Inflammatory macrophage (primary cell): Measurements from ENCODE around the gene FBXL17.
"Not testable (repeated sequence)": the region's sequence is repeated elsewhere in the genome, so short reads cannot be mapped to it uniquely, and the experiment has no call there.

Source experiments
- DNase-seq, 2 donors: peaks; one replicate each; pipeline ENCODE4 v3.0.0-alpha.2; 2020 to 2022

Gene FBXL17

DNA sequence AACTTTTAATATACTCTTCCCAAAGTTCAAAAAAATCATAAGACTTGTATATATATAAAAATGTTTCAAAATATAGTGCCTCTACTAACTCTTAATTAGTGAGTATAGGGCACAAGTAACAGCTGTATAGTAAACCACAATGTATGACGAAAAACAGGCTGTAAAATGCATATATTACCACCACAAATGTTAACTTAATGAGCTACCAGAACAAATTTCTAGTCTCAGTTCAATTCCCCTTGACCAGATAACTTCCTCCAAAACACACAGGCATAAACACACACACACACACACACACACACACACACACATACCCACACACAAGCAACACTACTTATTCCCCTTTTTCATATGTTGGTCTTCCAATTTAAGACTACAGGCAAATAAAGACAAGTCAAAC, 78.8 kb downstream of the FBXL17 start:
- DNase-seq, result peak; percentile 40 to 66

DNA sequence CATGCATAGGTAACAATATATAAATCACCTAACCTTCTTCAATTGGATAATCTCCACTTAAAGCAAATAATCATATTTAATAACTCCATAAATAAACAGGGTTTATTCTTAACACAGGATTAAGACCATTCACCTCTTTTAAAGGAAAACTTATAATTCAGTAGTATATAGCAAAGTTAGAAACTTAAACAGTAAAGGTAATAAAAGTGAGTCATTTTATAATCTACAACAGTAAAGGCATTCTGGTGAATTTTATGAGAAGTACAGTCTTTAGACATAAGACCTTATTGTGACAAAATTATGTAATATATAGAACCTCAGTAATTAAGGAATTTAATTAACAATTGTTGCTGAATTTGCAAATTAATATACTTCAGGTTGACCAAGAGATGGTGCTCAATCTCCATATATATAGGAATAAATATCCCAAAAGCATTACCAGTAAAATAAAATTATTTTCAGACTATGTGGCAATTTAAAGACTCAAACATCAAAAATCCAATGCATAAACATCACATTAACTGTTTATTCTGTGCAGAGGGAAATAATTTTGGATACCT, 84.8 kb downstream of the FBXL17 start:
- no peak for DNase-seq

DNA sequence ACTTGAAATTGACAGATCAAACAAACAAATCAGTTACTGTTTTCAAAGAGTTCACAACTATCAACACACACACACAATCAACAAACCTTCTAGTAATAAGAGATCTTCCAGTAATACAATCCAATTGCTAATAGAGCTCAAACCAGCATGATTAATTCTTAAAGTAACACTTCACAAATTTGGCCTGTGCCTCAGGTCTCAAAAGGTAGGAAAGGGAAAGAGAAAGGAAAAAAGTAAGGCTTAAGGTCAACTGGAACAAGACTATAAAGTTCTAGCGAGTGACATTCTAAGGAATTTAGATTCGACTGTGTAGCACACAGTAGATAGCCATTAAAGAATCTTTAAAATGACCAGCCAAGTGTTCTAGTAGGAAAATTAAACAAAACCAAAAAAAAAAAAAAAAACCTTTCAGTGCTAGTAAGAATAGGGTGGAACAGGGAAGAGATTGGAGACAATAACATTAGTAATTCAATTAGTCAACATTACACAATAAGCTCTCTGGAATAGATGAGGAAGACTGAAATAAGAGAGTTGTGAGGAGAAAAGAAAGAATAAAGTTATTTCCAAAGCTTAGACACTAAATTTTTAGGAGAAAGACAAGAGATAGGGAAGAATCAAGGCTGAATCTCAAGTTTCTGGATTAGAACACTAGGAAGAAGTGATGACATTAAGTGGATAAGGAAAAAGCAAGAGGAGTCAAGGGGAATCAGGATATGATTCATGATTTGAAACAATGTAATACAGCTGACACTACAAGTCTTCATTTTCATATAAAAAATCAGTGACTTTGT, 86.1 kb downstream of the FBXL17 start:
- no peak for DNase-seq

DNA sequence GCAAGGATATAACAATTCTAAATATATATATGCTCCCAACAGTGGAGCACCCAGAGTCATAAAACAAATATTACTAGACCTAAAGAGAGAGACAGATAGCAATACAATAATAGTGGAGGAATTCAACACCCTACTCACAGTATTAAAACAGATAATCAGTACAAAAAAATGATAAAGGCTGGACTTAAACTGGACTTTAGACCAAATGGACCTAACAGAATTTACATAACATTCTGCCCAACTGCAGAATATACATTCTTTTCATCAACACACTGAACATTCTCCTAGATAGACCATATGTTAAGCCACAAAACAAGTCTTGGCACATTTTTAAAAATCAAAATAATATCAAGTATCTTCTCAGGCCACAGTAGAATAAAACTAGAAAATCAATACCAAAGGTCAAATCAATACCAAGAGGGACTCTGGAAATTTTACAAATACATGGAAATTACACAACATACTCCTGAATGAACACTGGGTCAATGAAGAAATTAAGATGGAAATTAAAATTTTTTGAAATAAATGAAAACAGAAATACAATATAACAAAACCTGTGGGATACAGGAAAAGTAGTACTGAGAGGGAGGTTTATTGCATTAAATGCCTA, 100.8 kb downstream of the FBXL17 start:
- no peak for DNase-seq

DNA sequence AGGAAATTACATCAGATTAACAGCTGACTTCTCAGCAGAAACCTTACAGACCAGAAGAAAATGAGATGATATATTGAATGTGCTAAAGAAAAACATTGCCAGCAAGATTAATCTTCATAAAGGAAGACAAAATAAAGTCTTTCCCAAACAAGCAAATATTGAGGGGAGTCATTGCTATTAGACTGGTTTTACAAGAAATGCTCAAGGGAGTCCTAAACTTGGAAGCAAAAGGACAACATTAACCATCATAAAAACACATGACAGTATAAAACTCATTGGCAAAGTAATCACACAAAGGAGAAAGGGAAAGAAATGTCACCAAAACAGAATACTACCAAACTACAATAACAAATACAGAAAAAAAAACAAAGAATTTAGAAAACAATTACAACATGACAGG, 101.7 kb downstream of the FBXL17 start:
- DNase-seq, result no peak

DNA sequence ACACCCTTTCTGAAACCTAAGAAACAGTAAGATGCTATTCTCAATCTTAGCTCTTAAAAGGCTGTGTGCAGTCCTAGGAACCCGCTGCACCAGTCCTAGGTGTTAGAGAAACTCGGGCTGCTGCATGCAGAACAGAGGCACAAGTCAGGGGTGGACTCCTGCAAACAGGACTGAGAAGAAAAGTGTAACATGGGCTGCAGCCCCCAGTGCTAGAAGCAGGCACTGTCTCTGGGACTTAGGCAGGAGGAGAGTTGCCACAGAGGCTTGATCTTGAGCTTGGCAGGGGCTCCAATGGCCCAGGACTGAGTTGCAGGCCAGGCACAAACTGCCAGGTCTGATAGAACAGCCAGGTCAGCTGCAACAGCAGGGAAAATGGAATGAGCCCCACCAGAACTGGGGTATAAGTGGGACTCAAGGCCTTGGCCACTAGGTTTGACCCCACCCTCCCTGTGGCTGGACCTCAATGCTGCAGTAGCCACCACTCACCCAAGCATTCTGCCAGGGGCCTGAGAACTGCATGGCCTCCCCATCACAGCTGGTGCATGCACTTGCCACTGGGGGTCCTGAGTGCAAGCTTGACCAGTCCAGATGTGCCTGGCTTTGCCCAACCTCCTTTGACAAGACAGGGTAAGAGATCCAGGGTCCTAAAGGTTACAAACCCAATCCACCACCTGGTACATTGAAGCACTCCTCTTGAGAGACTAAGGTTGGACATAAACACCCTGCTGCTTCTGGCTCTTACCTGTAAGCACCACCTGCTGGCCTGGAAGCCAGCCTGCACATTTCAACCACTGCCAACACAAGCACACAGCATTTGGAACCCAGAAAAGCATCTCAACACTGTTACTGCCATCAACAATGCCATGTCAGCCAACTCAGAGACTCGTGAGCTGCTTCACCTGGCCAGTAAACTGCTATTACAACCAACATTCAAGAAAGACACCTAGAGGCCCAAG, 103.3 kb downstream of the FBXL17 start:
- DNase-seq, result no peak

DNA sequence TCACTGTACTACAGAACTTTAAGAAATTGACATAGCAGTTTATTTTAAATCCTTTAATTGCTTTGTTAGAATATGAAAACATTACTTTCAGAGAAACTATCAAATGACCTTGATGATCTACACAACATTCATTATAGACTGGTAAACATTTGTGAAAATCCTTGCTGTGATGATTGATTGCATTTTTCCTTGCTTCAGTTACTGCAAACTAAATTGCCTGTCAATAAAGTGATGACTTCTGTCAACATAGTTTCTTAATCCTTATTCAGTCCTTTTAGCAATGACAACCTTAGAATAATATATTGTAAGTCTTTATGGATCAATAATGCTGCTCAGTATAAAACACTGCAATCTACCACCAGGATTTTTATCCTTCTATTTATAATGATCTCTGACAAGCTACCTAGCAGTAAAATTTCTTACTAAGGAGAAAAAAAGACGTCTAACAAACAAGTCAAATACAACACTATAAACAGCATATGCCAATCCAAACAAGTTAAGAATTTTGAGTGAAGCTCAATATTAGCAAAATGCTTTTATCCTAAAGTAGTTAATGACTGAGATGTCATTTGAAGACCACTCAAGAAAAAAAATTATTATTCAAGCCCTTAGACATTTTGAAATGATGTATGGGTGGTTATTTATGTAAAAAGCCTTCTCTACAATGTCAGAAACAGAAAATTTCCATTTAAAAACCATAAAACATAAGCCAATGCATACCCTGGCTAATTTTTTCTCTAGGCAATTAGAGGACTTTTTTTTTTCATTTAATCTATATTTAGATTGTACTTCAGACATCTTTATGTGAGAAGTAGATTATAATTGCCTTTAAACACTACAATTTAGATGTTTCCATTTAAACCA, 105.5 kb downstream of the FBXL17 start:
- DNase-seq, result no peak

DNA sequence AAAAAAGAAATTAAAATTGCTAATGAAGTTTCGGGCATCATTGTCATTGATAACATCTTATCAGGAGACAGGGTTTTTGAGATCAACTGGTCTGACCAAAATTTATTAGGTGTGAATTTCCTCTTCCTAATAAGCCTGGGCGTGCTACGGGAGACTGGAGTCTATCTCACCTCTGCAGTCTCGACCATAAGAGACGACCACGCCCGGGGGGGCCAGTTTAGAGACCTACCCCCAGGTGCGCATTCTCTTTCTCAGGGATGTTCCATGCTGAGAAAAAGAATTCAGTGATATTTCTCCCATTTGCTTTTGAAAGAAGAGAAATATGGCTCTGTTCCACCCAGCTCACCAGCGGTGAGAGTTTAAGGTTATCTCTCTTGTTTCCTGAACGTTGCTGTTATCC, 107.8 kb downstream of the FBXL17 start:
- not testable (repeated sequence) for DNase-seq

DNA sequence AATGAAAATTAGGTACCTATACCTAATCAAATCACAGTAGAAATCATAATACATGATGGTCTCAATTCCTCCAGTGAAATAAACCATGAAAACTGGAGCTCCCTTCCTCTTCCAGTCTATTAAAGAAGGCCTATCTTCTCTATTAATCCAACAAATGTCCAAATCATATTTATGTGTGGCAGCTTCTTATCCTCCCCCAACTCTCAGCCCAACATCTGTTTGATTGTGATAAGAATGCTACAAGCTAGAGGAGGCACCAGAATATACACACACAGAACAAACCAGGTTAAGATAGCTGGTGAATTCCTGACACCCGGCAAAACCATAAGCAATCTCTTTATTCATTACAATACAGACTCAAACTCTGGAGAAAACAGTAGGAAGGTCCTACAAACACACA, 110.8 kb downstream of the FBXL17 start:
- DNase-seq, result no peak

DNA sequence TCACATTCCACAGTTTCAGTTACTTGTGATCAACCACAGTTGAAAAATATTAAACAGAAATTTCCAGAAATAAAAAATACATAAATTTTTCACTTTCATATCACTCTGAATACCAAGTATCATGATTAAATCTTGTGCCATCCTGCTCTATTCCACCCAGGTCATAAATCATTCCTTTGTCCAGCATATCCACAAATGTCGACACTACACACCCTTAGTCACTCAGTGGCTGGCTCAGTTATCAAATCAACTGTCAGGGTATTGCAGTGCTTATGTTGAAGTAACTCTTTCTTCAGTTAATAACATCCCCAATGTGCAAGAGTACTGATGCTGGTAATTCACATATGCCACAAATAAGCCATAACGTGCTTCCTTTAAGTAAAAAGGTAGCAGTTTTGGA, 115.7 kb downstream of the FBXL17 start:
- DNase-seq, result no peak

DNA sequence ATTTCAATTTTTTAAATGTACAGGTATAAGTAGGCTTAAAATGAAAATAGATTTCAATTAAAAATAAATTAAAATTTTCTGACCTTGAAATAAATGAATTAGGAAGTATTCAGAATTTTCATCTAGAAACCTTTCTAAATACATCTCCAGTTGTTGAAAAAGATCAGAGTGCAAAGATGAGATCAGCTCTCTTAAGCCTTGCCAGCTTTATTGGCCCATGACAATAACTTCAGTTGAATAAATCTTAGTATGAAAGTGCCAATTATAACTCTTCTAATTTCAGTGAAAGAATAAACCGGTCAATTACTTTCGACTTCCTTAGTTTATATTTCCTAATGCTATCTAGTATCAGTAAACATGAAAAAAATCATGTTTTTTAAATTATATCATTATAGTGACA, 117.4 kb downstream of the FBXL17 start:
- no peak for DNase-seq

DNA sequence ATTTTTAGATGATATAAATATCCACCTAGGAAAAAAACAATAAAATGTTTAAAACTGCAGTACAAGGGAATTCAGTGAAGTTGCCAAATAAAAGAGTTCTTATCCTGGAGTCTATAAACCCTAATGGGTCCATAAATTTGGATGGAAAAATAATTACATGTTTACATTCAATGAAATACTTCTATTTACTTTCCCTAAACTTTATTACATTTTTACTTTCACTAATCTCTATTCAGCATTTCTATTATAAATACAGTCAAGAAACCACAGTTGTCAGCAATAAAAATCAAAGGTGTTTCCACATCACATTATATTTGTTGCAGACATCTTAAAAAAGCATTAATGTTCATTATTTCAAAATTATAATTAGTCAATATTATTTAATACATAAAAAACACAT, 118.6 kb downstream of the FBXL17 start:
- no peak for DNase-seq

DNA sequence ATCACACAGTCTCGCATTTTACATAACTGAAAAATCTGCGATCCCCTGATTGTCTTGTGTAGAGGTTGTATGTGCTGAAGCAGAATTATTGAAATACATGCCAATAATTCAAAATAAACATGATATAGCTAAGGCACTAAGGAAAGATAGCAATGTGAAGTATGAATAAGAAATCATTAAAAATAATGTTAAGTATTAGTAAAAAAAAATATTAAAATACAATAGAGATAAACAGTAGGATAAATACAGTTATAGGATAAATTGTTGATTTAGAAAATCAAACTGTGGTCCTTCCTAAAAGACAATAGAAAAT, 121.1 kb downstream of the FBXL17 start:
- DNase-seq, result no peak

DNA sequence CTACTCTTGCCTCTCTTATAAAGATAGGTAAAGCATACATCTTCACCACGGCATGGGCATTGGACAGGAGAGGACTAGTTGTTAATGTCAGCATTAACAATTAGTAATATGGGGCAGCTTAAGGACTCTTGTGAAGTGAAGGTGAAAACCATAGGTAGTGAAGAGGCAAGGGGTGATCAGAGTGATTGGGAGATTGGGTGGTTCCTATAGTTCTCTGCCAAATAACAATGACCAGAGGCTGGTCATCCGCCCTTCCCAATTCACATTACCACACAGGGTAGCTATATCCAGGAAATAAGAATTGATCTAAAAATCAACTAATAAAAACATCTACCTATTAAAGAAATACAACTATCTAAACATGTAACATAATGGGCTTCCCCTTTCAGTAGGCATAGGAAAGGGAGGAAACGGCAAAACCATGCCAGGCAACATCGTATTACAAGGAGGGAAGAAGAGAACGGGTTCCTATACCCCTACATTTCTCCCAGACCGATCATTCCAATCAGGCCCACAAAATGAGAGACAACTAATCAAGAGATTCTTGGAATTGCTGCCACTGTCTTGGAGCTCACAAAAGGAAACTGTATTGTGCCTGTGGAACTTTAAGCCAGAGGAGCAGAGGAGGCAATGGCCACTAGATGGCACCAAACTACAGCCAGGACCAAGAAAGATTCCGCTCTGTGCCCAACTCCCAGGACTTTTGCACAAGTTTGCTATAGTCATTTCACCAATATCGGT, 121.6 kb downstream of the FBXL17 start:
- peak; percentile 65 to 77 for DNase-seq

DNA sequence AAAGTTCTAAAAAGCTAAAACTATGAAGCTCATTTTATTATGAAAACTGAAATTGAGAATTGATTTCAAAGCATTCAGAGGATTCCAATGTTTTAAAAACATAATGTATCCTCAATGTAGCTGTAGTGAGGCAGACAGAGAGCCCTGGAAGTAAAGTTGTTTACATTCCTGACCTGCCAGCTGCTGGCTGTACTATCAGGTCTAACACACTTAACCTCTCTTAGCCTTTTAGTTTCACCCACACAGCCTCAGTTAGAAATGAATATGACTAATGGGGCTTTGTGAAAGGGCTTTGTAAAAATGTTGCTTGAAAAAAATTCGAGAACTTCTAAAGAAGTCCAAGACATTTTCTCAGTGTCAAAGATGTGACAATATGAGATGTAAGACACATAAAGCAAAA, 122.6 kb downstream of the FBXL17 start:
- DNase-seq, result no peak

DNA sequence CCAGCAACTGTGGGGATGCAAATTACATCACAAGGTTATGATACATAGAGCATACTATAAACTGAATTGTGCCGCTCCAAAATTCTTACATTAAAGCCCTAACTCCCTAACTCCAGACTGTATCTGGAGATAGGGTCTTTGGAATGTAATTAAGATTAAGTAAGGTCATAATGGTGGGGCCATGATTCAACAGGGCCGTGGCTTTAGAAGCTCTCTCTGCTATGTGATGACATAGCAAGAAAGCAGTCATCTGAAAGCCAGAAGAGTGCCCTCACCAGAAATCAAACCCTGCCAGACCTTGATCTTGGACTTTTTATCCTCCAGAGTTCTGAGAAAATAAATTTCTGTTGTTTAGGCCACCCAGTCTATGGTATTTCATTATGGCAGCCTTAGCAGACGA, 123.9 kb downstream of the FBXL17 start:
- no peak for DNase-seq

DNA sequence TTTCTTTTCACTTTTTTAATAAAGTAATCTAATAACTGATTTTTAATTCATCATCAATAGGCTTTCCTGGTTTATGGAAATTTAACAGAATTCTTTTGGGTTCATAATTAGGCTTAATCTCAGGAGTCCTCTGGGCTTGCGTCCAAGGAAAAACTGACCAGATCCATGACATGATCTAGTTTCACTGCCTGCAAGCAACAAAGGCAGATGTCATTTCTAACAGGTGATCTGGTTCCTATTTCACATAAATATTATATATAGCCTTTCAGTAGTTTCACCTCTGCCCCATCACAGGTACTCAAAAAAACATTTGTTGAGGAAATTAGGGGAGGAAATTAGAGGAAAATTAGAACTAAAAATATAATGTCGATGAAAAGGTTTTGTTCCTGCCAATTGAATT, 126.4 kb downstream of the FBXL17 start:
- DNase-seq, result no peak

DNA sequence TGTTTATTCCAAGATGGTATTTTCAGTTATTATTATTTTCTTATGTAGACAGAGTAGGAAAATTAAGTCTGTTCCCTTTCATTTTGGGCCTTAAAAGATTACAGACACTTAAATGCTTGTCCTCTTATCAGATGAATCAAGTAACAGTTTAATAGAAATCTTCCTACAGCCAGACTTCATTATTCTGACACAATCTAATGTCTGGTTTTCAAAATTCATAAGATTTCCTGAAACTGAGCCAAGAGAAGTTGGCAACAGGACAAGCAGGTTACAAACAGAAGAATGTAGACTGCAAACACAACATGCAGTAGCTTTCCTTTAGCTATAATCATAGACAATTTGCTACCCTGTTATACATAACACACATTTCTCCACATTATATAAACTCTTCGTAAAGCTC, 130.5 kb downstream of the FBXL17 start:
- no peak for DNase-seq

DNA sequence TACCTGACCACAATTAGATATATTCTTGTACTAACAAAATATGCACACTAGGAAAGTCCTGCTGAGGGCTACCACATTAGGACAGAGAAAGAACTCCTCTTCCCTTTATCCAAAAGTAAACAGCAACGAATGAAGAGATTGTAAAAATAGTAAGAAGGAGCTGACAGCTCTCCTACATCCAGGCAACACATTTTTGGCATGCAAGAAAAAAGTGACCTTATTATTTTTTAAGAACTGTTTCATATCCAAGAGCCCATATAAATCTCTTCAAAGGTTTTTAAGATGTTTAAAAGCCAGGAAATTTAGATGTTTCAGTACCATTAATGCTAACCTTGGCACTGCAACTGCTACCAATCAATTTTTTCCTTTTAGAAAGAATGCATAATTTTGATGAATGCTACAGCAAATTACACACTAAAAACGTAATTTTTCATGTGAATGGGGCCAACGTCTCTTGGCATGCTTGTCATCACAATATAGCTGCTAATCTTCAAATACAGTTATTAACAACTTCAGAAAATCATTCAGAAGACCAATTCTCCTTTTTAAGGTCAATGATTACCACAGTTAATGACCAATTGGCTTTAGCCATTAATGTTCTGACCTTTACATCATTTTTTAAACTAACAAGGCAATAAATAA, 132.0 kb downstream of the FBXL17 start:
- DNase-seq, result no peak

DNA sequence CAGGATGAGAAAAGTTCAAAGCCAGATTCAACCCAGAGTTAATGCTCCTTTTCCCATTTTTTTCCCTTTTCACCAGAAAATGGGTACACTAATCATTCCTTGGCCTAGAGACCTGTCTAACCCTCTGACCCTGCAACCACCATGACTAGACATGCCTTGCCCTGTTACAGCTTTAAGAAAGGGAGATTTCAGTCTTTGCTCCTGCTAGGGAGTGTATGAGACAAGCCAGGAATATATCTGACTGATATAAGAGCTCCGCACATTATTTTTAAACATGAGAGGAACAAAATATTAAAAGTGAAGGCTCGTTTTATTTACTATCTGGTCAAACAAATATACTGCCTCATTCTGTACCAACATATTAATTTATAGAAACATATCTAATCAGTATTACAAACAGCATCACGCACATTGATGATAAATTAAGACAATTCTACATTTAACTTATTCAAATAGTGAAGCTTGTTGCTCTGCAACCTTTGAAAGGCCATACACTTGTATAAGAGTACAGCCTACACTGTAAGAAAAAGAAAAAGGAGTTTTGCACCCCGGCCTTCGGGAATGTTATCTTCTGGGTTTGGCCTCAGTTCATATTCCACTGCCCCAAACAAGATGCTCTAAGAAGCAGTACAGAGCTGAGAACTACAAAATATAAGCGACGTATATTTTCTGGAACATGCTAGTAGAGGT, 132.7 kb downstream of the FBXL17 start:
- no peak for DNase-seq
